Thyroid gland (tissue), 4 donors: Measurements from ENCODE around the gene OR10J1.

Experiments
- POLR2A ChIP-seq, 2 donors: fragments of 450-650 bp; IDR thresholded peaks; one replicate each; pipeline ENCODE4 v1.6.1; 2017; ENCODE audit warnings: antibody characterized with exemption in 2 of 2, mild to moderate bottlenecking in 2 of 2, moderate library complexity in 1 of 2
- TF ChIP-seq, protein P1 (sequence below), 6 experiments: fragments of 200-600 bp in 3 of 6; fragments of 450-650 bp in 3 of 6; sonication (generic) in 3 of 6; IDR thresholded peaks; one replicate each; pipeline ENCODE4 v1.5.1; 2016 to 2019; ENCODE audit warnings: antibody characterized with exemption in 6 of 6, mild to moderate bottlenecking in 2 of 6, inconsistent platforms in 1 of 6, moderate library complexity in 1 of 6

DNA sequence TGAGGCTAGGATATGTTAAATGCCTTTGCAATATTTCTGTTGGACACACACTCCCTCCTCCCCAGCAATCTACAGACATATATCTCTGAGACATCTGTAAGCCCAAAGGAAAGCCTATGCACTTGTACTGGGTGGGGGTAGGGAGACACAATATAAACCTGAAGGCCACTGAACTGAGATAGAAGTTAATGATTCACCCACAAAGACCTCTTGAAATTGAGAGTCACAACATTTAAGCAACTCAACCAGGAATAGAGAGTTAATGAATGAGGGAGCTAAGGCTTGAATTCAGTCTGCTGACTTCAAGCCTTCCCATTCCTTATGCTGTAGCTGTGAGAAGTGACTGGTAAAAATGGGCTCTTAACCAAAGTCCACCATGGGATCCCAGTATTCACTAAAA is 5.0 kb downstream of the OR10J1 start:
- TF ChIP-seq POLR2A (IDR thresholded peaks at IDR 0.05), result no peak
- TF ChIP-seq, protein P1, sequence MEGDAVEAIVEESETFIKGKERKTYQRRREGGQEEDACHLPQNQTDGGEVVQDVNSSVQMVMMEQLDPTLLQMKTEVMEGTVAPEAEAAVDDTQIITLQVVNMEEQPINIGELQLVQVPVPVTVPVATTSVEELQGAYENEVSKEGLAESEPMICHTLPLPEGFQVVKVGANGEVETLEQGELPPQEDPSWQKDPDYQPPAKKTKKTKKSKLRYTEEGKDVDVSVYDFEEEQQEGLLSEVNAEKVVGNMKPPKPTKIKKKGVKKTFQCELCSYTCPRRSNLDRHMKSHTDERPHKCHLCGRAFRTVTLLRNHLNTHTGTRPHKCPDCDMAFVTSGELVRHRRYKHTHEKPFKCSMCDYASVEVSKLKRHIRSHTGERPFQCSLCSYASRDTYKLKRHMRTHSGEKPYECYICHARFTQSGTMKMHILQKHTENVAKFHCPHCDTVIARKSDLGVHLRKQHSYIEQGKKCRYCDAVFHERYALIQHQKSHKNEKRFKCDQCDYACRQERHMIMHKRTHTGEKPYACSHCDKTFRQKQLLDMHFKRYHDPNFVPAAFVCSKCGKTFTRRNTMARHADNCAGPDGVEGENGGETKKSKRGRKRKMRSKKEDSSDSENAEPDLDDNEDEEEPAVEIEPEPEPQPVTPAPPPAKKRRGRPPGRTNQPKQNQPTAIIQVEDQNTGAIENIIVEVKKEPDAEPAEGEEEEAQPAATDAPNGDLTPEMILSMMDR (IDR thresholded peaks at IDR 0.05), result no peak
